Measurements from ENCODE around the gene LOXL4. TPM values are rescaled to one million over a fixed set of nuclear protein-coding genes. Genes with fewer than 3 reads are reported as not detected.

The LOXL4 gene
- total RNA-seq, 2 experiments from 2014 or later, result not detected

Other genes with a start within 250 kb of the LOXL4 start
- not detected for gene CRTAC1, start 237.6 kb downstream of the LOXL4 start, total RNA-seq
- 10 to 100 TPM; 13.4 to 13.6 TPM for gene R3HCC1L, start 133.5 kb downstream of the LOXL4 start, total RNA-seq
- 1 to 10 TPM; 4.2 to 5.0 TPM for gene PYROXD2, start 147.0 kb upstream of the LOXL4 start, total RNA-seq
- 10 to 100 TPM; 28.1 to 31.0 TPM for gene HPS1, start 178.7 kb upstream of the LOXL4 start, total RNA-seq